T-helper 1 cell treated with Interleukin-12 subunit alpha and Interleukin-12 subunit beta and Interleukin-4 antibody, amounts not matched to agents 30 μg/mL and 1 μg/mL, for 36 hours (primary cell): ENCODE results near the gene TRIM71.
A peak's percentile ranks its signal among the peaks of the same experiment; 100 is the strongest.
"Not testable (repeated sequence)": the region's sequence is repeated elsewhere in the genome, so short reads cannot be mapped to it uniquely, and the experiment has no call there.

Experiments used
- H3K27ac Mint-ChIP-seq: one replicate; pipeline ENCODE4 v1.8.0; 2021; ENCODE audit warnings: mild to moderate bottlenecking, mixed read lengths
- H3K27me3 Mint-ChIP-seq: one replicate; pipeline ENCODE4 v1.8.0; 2021; ENCODE audit warnings: low read depth, mixed read lengths
- H3K36me3 Mint-ChIP-seq: one replicate; pipeline ENCODE4 v1.8.0; 2021; ENCODE audit warnings: low read depth, mixed read lengths
- H3K4me1 Mint-ChIP-seq: one replicate; pipeline ENCODE4 v1.8.0; 2021; ENCODE audit warnings: low read depth, mixed read lengths
- H3K4me3 Mint-ChIP-seq: one replicate; pipeline ENCODE4 v1.8.0; 2021; ENCODE audit warnings: mild to moderate bottlenecking, moderate library complexity, mixed read lengths
- H3K9me3 Mint-ChIP-seq: one replicate; pipeline ENCODE4 v1.8.0; 2021; ENCODE audit warnings: mixed read lengths

TRIM71 gene

DNA sequence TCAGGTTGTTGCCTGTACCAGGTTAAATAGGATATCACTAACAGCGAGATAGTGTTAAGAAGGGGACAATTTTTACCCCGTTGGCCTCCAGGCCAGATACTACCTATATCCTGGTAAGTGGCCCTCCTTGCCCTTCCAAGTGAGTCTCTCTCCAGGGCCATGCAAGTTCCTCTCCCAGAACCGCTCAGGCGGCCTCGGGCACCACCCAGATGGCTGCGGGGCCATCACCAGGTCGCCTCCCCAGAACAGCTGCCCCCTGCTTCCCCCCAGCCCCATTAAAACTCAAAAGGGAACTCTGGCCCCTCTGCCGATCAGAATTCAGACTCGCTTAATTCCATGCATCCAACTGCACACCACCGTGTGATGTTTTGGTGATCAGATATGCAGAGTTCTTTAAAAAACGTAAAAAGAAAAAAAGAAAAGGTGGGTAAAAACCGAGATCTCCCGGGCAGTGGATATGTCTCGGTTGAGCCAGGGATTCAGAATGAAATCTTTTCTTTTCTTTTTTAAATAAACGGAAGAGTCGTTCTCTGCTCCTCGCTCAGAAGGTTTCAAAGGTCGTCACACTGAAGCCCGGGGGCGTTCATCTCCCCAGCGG, 1.9 kb upstream of the TRIM71 start:
- peaks cover 8% of the 10 kb centered on the region for H3K4me1 Mint-ChIP-seq
- H3K27me3 Mint-ChIP-seq, result peaks cover 68% of the 10 kb centered on the region
- H3K4me3 Mint-ChIP-seq, result no peak overlapping the region
- no peaks in the 10 kb centered on the region for H3K9me3 Mint-ChIP-seq
- no peak overlapping the region for H3K27ac Mint-ChIP-seq
- H3K36me3 Mint-ChIP-seq, result no peaks in the 10 kb centered on the region

DNA sequence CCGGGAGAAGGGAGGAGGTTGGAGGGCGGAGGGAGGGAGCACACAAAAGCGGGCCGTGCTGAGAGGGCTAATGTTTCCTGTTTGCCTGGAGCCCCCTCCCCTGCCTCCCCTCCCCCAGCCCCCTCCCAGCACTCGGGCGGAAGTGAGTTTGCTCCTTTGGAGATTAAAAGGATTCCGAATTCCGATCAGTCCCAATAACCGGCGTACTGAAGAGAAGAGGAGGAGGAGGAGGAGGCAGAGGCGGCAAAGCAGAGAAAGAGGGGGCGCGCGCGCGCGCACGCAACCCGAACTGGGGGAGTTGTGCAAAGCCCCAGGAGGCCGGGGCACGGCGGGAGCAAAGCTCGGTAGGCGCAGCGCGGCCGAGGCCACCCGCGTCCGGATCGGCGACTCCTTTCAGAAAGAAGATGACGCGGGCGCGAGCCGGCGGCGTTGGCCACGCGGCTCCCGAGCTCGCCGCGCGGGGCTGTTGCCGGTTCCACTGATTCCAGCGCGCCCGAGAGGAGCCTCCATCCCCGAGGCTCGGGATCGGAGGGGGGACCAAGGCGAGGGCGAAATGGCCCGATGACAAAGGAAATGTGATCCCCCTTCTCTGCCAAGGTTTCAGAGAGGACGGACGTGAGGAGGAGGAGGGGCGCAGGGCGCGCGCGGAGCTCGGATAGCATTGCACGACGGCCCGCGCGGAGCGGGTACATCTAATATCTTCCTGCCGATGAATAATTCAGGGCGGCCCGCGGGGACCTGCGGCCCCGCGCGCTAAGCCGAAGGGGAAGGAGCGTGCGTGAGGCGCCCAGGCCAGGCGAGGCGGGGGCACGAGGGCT, 1.1 kb upstream of the TRIM71 start:
- Mint-ChIP-seq H3K9me3 (no peaks in the 10 kb centered on the region), H3K4me3 (peak overlapping the region; percentile 65), H3K36me3 (no peaks in the 10 kb centered on the region), H3K27me3 (peaks cover 73% of the 10 kb centered on the region), H3K27ac (no peak overlapping the region), H3K4me1 (peaks cover 8% of the 10 kb centered on the region)

DNA sequence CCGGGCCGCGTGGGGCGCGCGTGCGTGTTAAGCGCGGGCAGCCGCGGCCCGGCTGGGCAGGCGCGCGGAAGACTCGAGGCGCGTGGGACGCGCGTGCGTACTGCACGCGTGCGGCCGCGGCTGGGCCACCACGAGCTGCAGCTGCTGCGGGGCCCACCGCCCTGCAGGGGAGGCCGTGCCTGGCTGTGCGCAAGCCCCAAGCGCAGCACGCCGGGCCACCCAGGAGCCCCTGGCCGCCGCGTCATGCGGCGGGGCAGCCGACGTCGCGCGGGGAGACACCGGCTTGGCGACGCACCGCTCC, 590 bp upstream of the TRIM71 start:
- Mint-ChIP-seq H3K27ac (no peak overlapping the region), H3K27me3 (peaks cover 73% of the 10 kb centered on the region), H3K9me3 (no peaks in the 10 kb centered on the region), H3K36me3 (no peaks in the 10 kb centered on the region), H3K4me3 (peak overlapping the region; percentile 73), H3K4me1 (peaks cover 8% of the 10 kb centered on the region)

DNA sequence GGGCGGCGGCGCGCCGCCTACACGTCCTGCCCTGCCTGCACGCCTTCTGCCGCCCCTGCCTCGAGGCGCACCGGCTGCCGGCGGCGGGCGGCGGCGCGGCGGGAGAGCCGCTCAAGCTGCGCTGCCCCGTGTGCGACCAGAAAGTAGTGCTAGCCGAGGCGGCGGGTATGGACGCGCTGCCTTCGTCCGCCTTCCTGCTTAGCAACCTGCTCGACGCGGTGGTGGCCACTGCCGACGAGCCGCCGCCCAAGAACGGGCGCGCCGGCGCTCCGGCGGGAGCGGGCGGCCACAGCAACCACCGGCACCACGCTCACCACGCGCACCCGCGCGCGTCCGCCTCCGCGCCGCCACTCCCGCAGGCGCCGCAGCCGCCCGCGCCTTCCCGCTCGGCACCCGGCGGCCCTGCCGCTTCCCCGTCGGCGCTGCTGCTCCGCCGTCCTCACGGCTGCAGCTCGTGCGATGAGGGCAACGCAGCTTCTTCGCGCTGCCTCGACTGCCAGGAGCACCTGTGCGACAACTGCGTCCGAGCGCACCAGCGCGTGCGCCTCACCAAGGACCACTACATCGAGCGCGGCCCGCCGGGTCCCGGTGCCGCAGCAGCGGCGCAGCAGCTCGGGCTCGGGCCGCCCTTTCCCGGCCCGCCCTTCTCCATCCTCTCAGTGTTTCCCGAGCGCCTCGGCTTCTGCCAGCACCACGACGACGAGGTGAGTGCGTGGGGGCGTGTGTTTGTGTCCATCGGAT, 602 bp downstream of the TRIM71 start:
- peak overlapping the region; percentile 46 for H3K4me3 Mint-ChIP-seq
- peaks cover 80% of the 10 kb centered on the region for H3K27me3 Mint-ChIP-seq
- no peaks in the 10 kb centered on the region for H3K9me3 Mint-ChIP-seq
- no peak overlapping the region for H3K27ac Mint-ChIP-seq
- H3K4me1 Mint-ChIP-seq, result peaks cover 8% of the 10 kb centered on the region
- H3K36me3 Mint-ChIP-seq, result no peaks in the 10 kb centered on the region

DNA sequence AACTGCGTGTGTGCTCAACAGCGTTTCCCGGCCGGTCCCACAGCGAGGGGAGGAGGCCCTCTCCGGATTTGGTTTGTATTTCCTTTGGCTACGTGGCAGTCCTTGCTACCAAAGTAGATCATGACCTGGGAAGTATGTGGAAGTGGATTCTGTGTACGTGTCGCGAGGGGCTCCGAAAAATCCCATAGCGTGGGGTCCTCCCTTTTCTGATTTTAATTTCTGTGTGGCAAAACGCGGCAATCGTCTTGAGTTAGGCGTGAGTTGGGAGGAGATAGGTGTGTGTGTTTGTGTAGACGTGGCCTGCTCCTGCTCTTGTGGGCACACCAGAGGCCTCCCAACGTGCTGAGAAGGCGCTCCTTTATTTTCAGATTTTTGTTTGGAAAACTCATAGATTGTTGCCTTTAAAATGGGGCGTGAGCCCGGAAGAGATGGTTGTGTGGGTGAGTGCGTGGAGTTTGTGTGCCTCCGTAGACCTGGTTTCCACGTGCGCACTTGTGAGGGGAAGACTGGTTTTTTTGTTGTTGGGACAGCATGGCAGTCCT, 1.2 kb downstream of the TRIM71 start:
- Mint-ChIP-seq H3K9me3 (no peaks in the 10 kb centered on the region), H3K4me1 (peaks cover 8% of the 10 kb centered on the region), H3K27ac (peak overlapping the region; percentile 45), H3K27me3 (peaks cover 80% of the 10 kb centered on the region), H3K4me3 (peak overlapping the region; percentile 46), H3K36me3 (no peaks in the 10 kb centered on the region)

DNA sequence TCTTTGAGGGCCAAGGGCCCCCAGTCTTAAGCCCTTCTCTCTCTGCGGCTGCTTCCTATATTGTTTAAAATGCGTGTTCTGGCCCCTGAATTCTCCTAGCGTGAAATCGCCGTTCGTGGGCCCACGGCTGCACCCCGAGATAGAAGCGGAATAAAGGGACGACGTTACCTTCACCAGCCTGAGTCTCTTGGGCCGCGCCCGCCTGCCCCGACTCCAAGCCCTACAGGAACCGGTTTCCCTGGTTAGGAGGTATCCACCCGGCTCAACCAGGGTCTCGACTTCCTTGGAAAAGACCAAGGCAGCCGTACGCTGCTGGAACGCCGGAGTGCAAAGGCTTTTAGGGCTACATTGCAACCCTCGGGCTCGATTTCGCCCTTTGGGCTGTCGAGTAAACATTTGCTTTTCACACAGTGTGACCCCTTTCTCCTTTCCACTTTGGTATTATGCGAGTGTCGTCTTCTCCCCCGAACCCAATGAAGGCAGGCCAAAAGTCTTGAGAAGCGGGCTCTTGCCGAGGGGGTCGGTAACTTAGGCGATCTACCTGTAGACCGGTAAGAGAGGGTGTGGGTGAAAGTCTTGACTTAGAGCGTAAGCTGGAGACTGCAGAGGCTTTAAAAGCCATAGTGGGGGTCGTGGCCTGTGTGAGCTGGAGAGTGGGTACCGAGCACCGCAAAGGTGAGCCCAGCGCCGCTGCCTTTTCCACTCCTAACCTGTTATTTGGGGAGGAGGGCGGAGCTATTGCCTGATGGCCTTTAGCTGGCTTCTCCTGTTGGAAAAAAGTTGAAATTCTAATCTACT, 2.0 kb downstream of the TRIM71 start:
- Mint-ChIP-seq H3K9me3 (no peaks in the 10 kb centered on the region), H3K4me3 (peak overlapping the region; percentile 46), H3K27me3 (peaks cover 73% of the 10 kb centered on the region), H3K27ac (no peak overlapping the region), H3K36me3 (no peaks in the 10 kb centered on the region), H3K4me1 (peaks cover 4% of the 10 kb centered on the region)

DNA sequence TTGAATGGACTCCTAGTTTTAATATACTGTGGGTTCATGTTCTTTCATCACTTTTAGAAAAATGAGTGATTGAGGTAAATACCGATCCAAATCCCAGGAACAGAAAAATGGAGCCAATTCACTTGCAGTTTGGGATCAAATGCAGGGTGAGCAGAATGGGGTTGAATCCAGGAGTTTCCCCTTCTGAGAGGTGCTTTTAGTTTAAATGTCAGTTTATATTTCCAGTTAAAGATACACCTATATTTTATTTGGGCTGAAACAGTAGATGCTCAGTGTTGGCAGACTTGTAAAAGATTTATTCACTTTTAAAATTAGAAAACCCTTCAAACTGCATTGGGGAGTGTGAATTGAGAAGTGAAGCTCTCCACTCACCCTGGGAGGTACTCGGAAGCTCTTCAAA, 2.6 kb downstream of the TRIM71 start:
- H3K4me1 Mint-ChIP-seq, result peaks cover 4% of the 10 kb centered on the region
- no peaks in the 10 kb centered on the region for H3K9me3 Mint-ChIP-seq
- no peak overlapping the region for H3K27ac Mint-ChIP-seq
- H3K4me3 Mint-ChIP-seq, result no peak overlapping the region
- peaks cover 67% of the 10 kb centered on the region for H3K27me3 Mint-ChIP-seq
- H3K36me3 Mint-ChIP-seq, result no peaks in the 10 kb centered on the region

DNA sequence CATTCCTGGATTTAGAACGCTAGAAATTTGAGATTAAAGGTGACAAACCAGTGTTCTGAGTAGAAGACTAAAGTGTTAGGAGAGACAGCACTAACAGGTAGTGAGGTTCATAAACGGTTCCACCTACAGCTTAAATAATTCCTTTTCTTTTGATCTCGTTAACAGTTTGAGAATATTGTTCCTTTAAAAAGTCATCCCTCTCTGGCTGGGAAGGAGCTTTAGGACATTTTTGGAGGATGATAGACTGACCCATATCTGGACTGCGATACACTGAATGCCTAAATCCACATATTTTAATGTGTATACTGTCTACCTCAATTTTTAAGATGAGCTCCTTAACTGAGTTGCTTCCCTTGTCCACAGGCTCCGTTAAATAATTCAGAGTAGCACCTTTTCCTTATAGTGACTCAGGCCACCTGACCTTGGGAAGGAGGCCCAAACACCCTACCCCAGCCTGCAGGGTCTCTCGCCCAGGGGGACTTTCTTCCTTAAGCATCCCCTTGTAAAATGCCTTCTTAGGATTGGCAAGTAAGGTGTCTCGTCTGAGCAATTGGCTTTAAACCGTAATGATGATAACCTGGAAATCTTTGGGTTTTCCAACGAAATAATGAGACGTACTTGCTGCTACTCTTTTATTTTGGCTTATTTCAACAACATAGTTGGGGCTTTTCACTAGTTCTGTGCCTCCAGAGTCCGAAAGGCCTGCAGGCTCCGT, 3.3 kb downstream of the TRIM71 start:
- H3K4me3 Mint-ChIP-seq, result no peak overlapping the region
- peaks cover 64% of the 10 kb centered on the region for H3K27me3 Mint-ChIP-seq
- H3K36me3 Mint-ChIP-seq, result no peaks in the 10 kb centered on the region
- H3K4me1 Mint-ChIP-seq, result peaks cover 4% of the 10 kb centered on the region
- no peaks in the 10 kb centered on the region for H3K9me3 Mint-ChIP-seq
- no peak overlapping the region for H3K27ac Mint-ChIP-seq

DNA sequence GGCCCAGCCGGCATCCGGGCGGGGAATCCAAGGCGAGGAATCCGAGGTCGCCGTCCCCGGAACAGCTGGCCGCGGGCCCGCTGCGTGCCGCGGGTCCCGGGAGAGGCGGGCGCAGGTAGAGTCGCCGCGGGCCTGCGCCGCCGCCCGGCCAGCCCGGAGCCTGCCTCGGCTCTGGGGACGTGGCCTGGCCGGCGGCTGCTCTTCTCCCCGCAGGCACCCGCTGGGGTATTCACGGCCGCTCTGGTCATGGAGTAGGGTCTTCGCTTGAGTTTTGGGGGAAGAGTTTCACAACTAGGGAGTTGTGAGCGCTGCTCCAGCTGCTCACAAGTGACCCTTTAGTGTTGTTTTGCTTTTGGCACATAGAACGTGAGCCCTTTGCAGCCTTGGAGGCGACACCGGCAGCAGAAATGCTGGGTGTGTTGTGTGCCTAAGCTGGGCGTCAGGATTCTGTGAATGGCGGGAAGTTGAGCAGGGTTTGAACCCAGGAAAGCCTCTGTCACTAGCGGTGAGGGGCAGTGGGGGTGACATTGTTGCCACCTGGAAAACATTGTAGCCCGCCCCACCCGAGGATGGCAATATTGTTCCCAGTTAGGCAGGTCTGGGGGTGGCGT, 4.0 kb downstream of the TRIM71 start:
- Mint-ChIP-seq H3K27ac (no peak overlapping the region), H3K4me3 (no peak overlapping the region), H3K9me3 (no peaks in the 10 kb centered on the region), H3K4me1 (peaks cover 4% of the 10 kb centered on the region), H3K36me3 (no peaks in the 10 kb centered on the region), H3K27me3 (peaks cover 58% of the 10 kb centered on the region)

DNA sequence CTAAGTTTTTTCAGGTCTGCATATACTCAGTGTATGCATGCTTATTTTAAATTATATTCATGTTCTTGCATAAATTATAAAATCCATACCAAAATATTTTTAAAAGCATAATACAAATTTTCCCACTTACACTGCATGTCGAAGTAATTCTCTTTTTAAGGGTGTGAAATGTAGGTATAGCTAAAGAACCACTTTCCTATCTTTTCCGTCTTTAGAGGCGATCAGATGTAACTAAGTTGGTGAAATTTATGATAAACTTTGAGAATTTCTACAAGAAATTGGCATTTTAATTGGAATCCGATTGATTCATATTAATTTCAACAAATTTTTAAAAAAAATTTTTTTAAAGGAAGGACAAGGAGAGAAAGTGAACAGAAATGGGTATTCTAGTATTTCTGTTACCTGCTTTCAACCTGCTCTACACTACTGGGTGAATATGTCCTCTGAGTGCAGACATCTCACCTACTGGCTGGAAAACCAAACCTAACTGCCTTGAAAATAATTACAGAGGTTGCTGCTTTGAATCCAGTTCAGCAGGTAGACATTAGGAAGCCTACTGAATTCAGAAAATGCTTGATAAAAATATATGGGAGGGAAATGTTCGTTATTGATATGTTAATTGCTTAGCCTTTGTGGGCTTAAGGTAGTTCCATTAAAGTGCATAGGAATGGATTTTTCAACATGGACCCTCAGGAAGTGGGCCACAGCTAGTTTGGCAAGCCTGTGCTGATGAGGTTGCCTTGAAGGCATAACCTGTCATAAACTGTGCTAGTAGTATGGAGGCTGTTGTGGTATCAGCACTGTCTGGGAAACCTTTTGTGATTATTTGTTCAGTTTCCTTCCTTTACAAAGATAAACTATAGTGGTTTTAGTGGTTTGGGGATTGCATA, 5.1 kb downstream of the TRIM71 start:
- Mint-ChIP-seq H3K4me1 (peaks cover 1% of the 10 kb centered on the region), H3K9me3 (no peaks in the 10 kb centered on the region), H3K27me3 (peaks cover 60% of the 10 kb centered on the region), H3K4me3 (no peak overlapping the region), H3K36me3 (no peaks in the 10 kb centered on the region), H3K27ac (no peak overlapping the region)

DNA sequence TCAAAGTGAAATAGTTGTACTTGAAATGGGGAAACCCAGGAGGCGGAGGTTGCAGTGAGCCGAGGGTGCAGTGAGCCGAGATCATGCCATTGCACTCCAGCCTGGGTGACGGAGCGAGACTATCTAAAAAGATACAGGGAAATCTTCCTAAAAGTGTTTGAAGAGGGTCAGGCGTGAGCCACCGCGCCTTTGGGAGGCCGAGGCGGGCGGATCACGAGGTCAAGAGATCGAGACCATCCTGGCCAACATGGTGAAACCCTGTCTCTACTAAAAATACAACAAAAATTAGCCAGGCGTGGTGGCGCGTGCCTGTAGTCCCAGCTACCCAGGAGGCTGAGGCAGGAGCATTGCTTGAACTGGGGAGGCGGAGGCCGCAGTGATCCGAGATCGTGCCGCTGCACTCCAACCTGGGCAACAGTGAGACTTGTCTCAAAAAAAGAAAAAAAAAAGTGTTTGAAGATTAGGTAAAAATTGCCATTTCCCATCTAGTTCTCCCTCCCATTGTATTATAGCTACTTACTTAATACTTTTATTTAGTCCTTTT, 5.9 kb downstream of the TRIM71 start:
- H3K4me3 Mint-ChIP-seq, H3K4me1 Mint-ChIP-seq: not testable (repeated sequence)
- H3K27me3 Mint-ChIP-seq, result peaks cover 58% of the 10 kb centered on the region

DNA sequence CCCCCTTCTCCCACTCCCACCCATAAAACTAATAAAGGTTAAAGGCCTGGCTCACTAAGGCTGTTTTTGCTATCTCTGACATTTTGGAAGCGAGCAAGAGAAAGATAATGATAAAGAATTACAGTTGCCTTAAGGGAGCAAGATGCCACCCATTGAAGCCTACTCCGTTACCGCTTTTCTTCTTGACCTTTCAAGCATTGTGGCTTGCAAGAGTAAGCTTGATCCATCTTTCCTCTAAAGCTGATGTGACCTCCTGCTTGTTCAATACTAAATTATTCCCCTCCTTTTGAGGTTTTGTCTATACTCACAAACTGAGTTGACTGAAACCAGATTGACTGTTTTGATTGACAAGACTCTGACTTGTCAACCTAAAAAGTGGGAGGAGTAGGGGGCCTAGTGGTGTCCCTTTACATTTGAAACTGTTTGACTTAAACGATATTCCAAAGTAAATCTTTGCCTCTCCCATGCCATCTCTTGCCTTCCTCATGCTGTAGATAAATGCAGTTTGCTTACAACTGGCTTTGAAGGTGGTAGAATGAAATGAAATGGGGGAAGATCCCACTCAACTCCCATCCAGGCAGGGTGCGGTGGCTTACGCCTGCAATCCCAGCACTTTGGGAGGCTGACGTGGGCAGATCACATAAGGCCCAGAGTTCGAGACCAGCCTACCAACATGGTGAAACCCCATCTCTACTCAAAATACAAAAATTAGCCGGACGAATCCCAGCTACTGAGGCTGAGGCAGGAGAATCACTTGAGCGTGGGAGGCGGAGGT, 8.0 kb downstream of the TRIM71 start:
- no peaks in the 10 kb centered on the region for H3K9me3 Mint-ChIP-seq
- no peak overlapping the region for H3K4me3 Mint-ChIP-seq
- H3K36me3 Mint-ChIP-seq, result no peaks in the 10 kb centered on the region
- H3K27me3 Mint-ChIP-seq, result peaks cover 46% of the 10 kb centered on the region
- no peak overlapping the region for H3K27ac Mint-ChIP-seq
- no peaks in the 10 kb centered on the region for H3K4me1 Mint-ChIP-seq

More for the DNA sequence above, 5.9 kb downstream of the TRIM71 start:
- not testable (repeated sequence) for H3K36me3 Mint-ChIP-seq, H3K27ac Mint-ChIP-seq, H3K9me3 Mint-ChIP-seq
